Type B pancreatic cell (in vitro differentiated cells): ENCODE data around the gene LAPTM5. TPM values are rescaled to one million over a fixed set of nuclear protein-coding genes. Genes with fewer than 3 reads are reported as not detected.

Experiments used
- DNase-seq: peaks from one replicate; pipeline ENCODE4 v3.0.0; 2021; ENCODE audit warnings: mixed read lengths; ENCODE audit not compliant: unreplicated experiment; ENCODE audit errors: extremely low spot score
- H3K27ac Mint-ChIP-seq: 2 replicates; pipeline ENCODE4 v1.8.0; 2021; ENCODE audit warnings: mild to moderate bottlenecking, mixed read lengths
- H3K27me3 Mint-ChIP-seq: 2 replicates; pipeline ENCODE4 v1.8.0; 2021; ENCODE audit warnings: mixed read lengths
- H3K36me3 Mint-ChIP-seq: 2 replicates; pipeline ENCODE4 v1.8.0; 2021; ENCODE audit warnings: mixed read lengths
- H3K4me1 Mint-ChIP-seq: one replicate; pipeline ENCODE4 v1.8.0; 2021; ENCODE audit warnings: mixed read lengths; ENCODE audit not compliant: unreplicated experiment
- H3K4me3 Mint-ChIP-seq: 2 replicates; pipeline ENCODE4 v1.8.0; 2021; ENCODE audit warnings: mild to moderate bottlenecking, mixed read lengths
- H3K9me3 Mint-ChIP-seq: 2 replicates; pipeline ENCODE4 v1.8.0; 2021; ENCODE audit warnings: mixed read lengths
- total RNA-seq: library from RNA; stranded (reverse); gene quantifications from 2 replicates; pipeline ENCODE4 v1.2.1, GENCODE V29; 2021; ENCODE audit warnings: low replicate concordance
- TF ChIP-seq, protein P1 (sequence below): fragments of 200-600 bp; sonication (generic); conservative IDR thresholded peaks from 2 replicates; pipeline ENCODE4 v1.5.0; 2021; ENCODE audit warnings: antibody characterized with exemption, mild to moderate bottlenecking

Gene LAPTM5
- total RNA-seq, 1 donor from 2014 or later, result 0.24 TPM

DNA sequence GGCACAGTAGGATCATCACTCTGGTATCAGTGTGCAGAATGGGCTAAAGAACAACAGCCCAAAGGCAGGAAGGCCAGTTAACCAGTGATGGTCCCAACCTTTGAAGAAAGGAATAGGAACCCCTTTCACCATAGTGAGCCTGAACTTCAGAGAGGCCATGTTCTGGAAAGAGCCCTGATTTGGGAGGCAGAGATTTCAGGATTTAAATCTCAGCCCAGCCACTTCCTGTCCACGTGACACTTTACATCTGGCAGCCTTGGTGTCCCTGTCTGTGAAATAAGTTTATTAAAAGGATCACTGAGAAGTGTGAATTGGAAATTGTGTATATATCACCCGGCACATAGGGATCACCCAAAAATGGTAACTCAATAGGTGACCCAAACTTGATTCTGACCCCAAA lies 47.2 kb downstream of the LAPTM5 start:
- no peak for DNase-seq
- Mint-ChIP-seq H3K4me1 (peaks cover 16% of the 10 kb centered on the region), H3K27me3 (peaks cover 27% of the 10 kb centered on the region), H3K27ac (no peak overlapping the region), H3K36me3 (no peaks in the 10 kb centered on the region), H3K4me3 (no peak overlapping the region), H3K9me3 (peaks cover 2% of the 10 kb centered on the region)
- TF ChIP-seq, protein P1, sequence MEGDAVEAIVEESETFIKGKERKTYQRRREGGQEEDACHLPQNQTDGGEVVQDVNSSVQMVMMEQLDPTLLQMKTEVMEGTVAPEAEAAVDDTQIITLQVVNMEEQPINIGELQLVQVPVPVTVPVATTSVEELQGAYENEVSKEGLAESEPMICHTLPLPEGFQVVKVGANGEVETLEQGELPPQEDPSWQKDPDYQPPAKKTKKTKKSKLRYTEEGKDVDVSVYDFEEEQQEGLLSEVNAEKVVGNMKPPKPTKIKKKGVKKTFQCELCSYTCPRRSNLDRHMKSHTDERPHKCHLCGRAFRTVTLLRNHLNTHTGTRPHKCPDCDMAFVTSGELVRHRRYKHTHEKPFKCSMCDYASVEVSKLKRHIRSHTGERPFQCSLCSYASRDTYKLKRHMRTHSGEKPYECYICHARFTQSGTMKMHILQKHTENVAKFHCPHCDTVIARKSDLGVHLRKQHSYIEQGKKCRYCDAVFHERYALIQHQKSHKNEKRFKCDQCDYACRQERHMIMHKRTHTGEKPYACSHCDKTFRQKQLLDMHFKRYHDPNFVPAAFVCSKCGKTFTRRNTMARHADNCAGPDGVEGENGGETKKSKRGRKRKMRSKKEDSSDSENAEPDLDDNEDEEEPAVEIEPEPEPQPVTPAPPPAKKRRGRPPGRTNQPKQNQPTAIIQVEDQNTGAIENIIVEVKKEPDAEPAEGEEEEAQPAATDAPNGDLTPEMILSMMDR, result no peak

DNA sequence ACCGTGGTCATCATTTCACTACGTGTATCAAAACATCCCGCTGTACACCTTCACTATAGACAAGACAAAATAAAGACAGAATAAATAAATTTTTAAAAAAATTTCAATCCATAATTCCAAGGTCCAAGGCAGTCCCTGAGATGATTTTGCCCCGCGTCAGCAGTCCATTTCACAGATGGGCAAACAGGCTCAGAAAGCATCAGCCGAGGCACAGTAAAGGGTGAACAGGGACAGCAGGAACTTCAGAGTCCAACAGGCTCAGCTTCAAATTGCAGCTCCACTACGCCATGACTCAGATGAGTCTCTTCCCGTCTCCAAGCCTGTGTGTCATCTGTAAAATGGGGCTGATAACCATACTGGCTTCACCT lies 49.2 kb downstream of the LAPTM5 start:
- Mint-ChIP-seq H3K4me3 (no peak overlapping the region), H3K4me1 (peaks cover 16% of the 10 kb centered on the region), H3K36me3 (no peaks in the 10 kb centered on the region), H3K9me3 (no peaks in the 10 kb centered on the region), H3K27ac (no peak overlapping the region), H3K27me3 (peaks cover 26% of the 10 kb centered on the region)
- TF ChIP-seq, protein P1, result no peak
- DNase-seq, result no peak

GRCh38 chr1:30707412-30708360 lies 49.9 kb downstream of the LAPTM5 start:
- no peak overlapping the region for H3K27ac Mint-ChIP-seq
- H3K36me3 Mint-ChIP-seq, result no peaks in the 10 kb centered on the region
- no peak overlapping the region for H3K4me3 Mint-ChIP-seq
- H3K4me1 Mint-ChIP-seq, result peaks cover 9% of the 10 kb centered on the region
- DNase-seq, result peak; percentile 85
- no peaks in the 10 kb centered on the region for H3K9me3 Mint-ChIP-seq
- TF ChIP-seq, protein P1, result peak; percentile 98
- H3K27me3 Mint-ChIP-seq, result peaks cover 20% of the 10 kb centered on the region

GRCh38 chr1:30706528-30706927 lies 51.0 kb downstream of the LAPTM5 start:
- Mint-ChIP-seq H3K36me3 (no peaks in the 10 kb centered on the region), H3K4me1 (peaks cover under 1% of the 10 kb centered on the region), H3K27ac (no peak overlapping the region), H3K4me3 (no peak overlapping the region), H3K9me3 (no peaks in the 10 kb centered on the region), H3K27me3 (peaks cover 16% of the 10 kb centered on the region)
- DNase-seq, result no peak
- TF ChIP-seq, protein P1, result no peak

- no peak overlapping the region for H3K4me3 Mint-ChIP-seq
- H3K27ac Mint-ChIP-seq, result no peak overlapping the region
- TF ChIP-seq, protein P1, result no peak
- no peak for DNase-seq
- no peaks in the 10 kb centered on the region for H3K9me3 Mint-ChIP-seq
- H3K27me3 Mint-ChIP-seq, result peaks cover 11% of the 10 kb centered on the region
- H3K4me1 Mint-ChIP-seq, result no peaks in the 10 kb centered on the region
- no peaks in the 10 kb centered on the region for H3K36me3 Mint-ChIP-seq
Observed at GRCh38 chr1:30705698-30706097, 51.9 kb downstream of the LAPTM5 start.
